GM19467 (cell line): ENCODE data around the gene CD1E.
A peak's percentile ranks its signal among the peaks of the same experiment; 100 is the strongest.
"Not testable (repeated sequence)": the region's sequence is repeated elsewhere in the genome, so short reads cannot be mapped to it uniquely, and the experiment has no call there.

Experiments
- ATAC-seq: cut with Tn5 transposase; IDR thresholded peaks from one replicate; pipeline ENCODE4 v1.9.1; 2021; ENCODE audit warnings: mild to moderate bottlenecking, moderate library complexity; ENCODE audit not compliant: unreplicated experiment

Gene CD1E

DNA sequence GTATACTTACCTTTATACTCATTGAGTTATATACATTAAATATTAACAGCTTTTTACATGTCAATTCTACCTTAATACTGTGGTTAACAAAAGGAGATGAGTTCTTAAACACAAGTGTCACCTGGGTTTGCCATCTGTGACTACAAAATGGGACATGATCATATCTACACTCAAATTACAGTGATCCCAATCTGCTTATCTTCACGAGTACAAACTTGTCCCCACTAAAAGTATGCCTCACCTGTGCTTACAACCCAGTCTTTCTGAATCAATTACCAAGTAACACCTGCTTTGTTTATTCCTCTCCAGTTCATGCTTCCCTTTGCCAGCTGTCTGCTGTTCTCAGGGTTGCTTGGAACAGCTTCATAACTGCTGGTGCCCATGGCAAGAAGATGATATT is 8.8 kb downstream of the CD1E start:
- ATAC-seq = no peak

GRCh38 chr1:158362941-158363340 is 9.2 kb downstream of the CD1E start:
- no peak for ATAC-seq

DNA sequence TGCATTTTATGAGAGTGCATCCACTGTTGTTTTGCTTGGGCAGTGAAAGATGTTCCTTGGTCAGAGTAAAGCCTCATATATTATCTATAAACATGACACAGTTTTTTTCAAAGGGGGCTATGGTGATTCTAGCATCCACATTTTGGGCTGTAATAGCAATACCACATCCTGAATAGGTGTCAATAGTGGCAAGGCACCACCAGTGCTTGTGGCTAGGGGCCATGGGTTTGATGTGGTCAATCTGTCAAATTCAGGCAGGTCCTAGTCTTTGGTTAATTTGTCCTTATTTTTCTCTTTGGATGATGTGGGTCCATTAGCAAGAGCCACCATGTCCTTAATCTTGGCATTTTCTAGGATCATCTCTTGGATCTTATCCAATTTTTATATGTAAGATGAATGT is 13.1 kb downstream of the CD1E start:
- ATAC-seq = no peak

GRCh38 chr1:158371188-158371953 is 17.7 kb downstream of the CD1E start:
- ATAC-seq = peak; percentile 80

- not testable (repeated sequence) for ATAC-seq
These were observed 20.4 kb downstream of the CD1E start for GRCh38 chr1:158374101-158374500.

GRCh38 chr1:158374860-158375259 is 21.2 kb downstream of the CD1E start:
- no peak for ATAC-seq

DNA sequence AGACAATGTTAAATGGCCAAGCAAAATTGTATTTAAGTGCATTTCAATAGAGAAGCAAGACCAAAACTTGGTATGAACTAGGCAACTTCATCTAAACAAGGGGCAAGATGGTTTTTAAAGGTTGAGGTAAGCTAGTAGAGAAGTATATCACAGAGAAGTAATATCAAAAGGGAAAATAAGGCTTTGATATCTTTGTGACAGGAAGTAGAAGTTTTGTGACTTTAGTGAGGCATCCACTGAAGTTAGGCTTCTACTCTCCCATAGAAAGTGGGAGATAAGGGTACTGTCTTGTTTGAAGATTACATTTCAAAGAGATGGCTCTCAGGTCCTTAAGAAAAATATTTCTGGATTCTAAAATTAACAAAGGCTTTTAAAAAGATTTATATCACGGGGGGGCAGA is 36.6 kb downstream of the CD1E start:
- no peak for ATAC-seq

DNA sequence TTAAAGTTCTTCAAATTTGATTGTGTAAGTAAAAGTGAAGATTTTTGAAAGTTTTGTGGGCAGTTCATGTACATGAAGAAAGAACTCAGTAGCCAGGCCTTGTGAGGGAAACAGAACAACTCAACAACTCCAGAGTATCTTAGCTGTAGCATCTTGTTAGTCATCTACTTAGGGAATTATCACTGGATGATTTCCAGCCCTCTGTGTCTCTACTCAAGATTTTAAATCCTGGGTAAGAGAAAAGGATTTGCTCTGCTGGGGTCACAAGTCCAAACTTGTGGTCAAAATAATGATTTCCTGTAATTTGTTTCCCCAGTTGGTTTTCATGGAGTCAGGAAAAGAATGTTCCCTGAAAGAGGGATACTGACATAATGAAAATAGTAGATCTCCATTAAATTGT is 37.4 kb downstream of the CD1E start:
- no peak for ATAC-seq

DNA sequence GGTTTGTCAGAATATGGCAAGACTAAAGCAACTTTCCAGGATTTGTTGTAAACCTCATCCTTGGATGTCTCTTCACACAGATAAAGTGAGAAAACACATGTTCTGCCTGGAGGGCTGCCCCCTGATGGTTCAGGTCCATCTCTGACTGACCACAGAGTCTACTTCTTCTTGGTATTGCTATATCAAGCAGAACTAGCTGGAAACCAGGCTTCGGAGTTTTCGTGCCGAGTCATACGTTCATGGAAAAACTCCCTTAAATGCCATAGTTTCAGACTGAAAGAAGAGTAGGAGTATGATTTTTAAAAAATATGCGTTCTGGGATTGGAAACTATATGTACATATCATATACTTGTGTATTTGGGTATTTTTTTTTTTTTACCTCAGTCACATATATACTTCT is 39.8 kb downstream of the CD1E start:
- no peak for ATAC-seq

GRCh38 chr1:158396646-158397045 is 43.0 kb downstream of the CD1E start:
- ATAC-seq = no peak

GRCh38 chr1:158398818-158399514 is 45.3 kb downstream of the CD1E start, which contains the start of gene OR10T2:
Gene OR10T2, minus strand, starts transcription at chr1:158399466. Its CDS starts 0 bp downstream, at chr1:158399466.
- ATAC-seq = no peak

DNA sequence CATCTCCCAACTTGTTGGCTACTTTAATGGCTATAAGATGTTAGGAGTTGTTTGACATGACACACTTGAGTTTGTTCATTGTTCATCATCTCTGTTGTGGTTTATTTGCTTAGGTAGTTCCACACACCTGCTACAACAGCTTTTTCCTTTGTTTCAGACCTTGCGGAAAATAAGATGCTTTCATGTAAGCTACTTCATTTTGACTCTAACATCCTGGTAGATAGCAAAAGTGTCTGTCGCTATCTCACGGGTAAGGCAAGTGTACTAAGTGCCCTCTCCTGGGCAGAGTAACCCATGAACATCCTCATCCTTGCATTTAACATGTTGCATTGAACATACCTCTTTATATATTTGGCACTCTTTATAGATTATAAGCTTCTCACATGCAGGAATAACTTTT is 47.2 kb downstream of the CD1E start:
- ATAC-seq = no peak

DNA sequence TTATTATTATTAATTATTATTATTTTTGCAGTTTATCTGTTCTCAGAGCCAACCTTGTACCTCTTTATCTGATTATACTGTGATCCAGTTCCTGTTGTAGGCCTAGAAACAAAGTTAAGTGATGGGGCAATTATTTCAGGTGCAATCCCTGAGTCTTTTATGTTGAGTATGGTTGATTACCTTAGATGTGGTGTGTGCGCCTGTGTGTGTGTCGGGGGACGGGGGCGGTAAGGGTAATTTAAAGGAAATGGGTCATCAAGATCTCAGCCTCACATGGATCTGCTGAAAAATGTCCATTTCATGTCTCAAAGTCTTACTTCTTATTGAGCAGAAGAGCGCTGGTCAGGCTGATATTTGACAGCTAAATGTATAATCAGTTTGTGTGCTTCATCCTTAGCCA is 53.4 kb downstream of the CD1E start:
- no peak for ATAC-seq
